ENCODE measurements around the gene CARS2. TPM values are rescaled to one million over a fixed set of nuclear protein-coding genes. Genes with fewer than 3 reads are reported as not detected.
"Not testable (repeated sequence)": the region's sequence is repeated elsewhere in the genome, so short reads cannot be mapped to it uniquely, and the experiment has no call there.

The CARS2 gene
- total RNA-seq, 4 donors from 2014 or later = 32.9 to 56.9 (median 40.2) TPM

DNA sequence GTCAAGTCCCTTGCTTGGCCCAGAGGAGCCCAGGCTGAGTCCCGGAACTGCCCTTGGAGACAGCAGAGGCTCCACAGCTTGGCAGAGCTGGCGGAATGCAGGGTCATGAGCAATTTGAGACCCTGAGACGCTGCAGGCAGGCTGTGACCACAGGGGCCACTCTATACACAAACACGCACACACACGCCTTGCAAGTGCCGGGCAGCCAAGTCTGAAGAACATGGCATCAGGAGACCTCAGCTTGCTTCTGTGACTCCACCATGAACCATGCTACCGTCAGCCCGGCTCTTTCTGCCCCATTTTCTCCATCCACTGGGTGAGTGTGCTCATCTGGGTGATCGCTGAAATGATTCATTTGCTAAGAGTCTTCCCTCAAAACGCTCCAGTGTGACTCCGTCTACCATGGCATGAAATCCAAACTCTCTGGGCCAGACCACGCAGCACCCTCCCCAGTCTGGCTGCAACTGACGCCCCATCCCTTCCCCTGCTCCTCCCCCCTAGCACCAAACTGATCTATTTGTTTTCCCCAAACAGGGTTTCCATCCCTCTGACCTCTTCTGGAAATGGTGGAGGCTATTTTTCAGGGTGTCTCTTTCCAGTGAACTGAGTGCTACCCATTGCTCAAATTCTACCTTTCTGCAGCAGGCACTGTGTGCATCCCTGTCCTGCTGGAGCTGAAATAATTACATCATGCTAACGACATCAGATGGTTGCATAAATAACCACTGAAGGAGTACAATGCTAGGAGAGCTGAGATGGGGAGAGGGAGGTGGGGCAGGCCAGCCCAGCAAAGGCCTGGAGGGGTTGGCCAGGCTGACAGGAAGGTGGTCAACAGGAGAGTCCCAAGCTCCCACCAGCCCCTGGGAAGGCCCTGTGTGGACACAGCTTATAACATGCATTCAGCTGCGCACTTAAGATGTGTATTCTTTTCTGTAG is 3.1 kb downstream of the CARS2 start:
- intact Hi-C loops (cut with DNase I) = no loop called here
- H3K9me3 ChIP-seq = no peaks in the 10 kb centered on the region
- no peaks in the 10 kb centered on the region for H3K27me3 ChIP-seq
- H3K27ac ChIP-seq (replicated peaks in 1 of 4) = no peak overlapping the region
- no peak for DNase-seq (ENCODE audit: extremely low spot score)
- peaks cover 28 to 49% (median 35%) of the 10 kb centered on the region in 4 donors for H3K36me3 ChIP-seq
- H3K4me1 ChIP-seq = peaks cover 15 to 55% (median 43%) of the 10 kb centered on the region in 4 donors
- 79% methylated on average over 15 of the region's 15 CpGs for WGBS
- no peak overlapping the region for H3K4me3 ChIP-seq
- TF ChIP-seq POLR2AphosphoS5 (IDR thresholded peaks at IDR 0.05) (no peak), POLR2A (IDR thresholded peaks at IDR 0.05; ENCODE audit: low read depth) (no peak), EP300 (IDR thresholded peaks at IDR 0.05) (no peak)
- TF ChIP-seq, protein P1, sequence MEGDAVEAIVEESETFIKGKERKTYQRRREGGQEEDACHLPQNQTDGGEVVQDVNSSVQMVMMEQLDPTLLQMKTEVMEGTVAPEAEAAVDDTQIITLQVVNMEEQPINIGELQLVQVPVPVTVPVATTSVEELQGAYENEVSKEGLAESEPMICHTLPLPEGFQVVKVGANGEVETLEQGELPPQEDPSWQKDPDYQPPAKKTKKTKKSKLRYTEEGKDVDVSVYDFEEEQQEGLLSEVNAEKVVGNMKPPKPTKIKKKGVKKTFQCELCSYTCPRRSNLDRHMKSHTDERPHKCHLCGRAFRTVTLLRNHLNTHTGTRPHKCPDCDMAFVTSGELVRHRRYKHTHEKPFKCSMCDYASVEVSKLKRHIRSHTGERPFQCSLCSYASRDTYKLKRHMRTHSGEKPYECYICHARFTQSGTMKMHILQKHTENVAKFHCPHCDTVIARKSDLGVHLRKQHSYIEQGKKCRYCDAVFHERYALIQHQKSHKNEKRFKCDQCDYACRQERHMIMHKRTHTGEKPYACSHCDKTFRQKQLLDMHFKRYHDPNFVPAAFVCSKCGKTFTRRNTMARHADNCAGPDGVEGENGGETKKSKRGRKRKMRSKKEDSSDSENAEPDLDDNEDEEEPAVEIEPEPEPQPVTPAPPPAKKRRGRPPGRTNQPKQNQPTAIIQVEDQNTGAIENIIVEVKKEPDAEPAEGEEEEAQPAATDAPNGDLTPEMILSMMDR (IDR thresholded peaks at IDR 0.05) = no peak

DNA sequence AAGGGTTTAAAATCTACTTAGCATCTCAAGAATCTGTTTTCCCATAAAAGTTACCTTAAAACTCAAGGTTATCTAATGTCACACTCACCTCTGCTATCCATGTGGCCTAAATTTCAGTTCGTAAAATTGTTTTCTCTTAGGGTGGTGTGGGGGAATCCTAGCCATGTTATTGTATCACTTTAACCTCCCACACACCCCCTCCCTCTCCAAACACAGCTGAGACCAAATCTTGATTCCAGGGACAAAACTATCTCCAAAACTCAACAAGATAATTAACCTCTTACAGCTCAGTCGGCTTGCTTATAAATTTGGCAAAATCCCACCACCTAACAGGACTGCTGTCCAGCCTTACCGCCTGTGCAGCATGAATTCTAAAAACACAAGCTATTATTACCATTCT is 3.8 kb downstream of the CARS2 start:
- no peak for DNase-seq (ENCODE audit: extremely low spot score)
- Histone ChIP-seq H3K27ac (replicated peaks in 1 of 4) (no peak overlapping the region), H3K27me3 (no peaks in the 10 kb centered on the region), H3K36me3 (peaks cover 28 to 56% (median 43%) of the 10 kb centered on the region in 4 donors), H3K4me1 (peaks cover 15 to 51% (median 41%) of the 10 kb centered on the region in 4 donors), H3K9me3 (no peaks in the 10 kb centered on the region), H3K4me3 (no peak overlapping the region)
- intact Hi-C loops (cut with DNase I) = no loop called here
- TF ChIP-seq POLR2A (IDR thresholded peaks at IDR 0.05; ENCODE audit: low read depth) (no peak), POLR2AphosphoS5 (IDR thresholded peaks at IDR 0.05) (no peak), EP300 (IDR thresholded peaks at IDR 0.05) (no peak)
- TF ChIP-seq, protein P1 (IDR thresholded peaks at IDR 0.05) = no peak
- WGBS = 34% methylated on average over 3 of the region's 3 CpGs

DNA sequence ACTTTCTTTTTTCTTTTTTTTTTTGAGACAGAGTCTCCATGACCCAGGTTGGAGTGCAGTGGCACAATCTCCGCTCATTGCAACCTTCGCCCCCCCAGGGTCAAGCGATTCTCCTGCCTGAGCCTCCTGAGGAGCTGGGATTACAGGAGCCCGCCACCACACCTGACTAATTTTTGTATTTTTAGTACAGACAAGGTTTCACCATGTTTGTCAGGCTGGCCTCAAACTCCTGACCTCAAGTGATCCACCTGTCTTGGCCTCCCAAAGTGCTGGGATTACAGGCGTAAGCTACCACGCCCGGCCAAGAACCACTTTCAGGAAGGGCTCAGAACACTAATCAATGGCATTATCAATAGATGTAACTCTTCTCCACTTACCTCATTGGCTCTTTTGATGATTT is 4.9 kb downstream of the CARS2 start:
- intact Hi-C loops (cut with DNase I) = not testable (repeated sequence)
- WGBS = 97% methylated on average over 7 of the region's 7 CpGs
- H3K36me3 ChIP-seq = peaks cover 28 to 64% (median 51%) of the 10 kb centered on the region in 4 donors

DNA sequence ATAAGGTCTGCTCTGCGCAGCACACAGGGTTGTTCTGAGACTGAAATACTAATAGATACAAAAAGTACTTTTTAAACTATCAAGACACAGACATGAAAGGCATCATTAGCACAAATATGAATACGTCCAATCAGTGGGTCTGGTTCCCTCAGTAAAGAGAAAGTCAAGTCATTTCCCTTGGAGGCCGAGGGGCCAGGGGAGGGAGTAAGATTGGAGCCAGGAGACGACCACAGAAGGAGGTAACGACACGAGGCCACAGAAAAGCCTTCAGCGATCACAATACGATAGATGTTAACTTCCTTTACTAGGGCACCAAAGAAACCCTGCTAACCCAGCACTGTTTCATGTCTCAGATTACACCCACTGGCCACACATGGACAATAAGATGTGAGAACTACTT is 5.3 kb downstream of the CARS2 start:
- Histone ChIP-seq H3K27me3 (no peaks in the 10 kb centered on the region), H3K4me1 (peaks cover 15 to 42% (median 32%) of the 10 kb centered on the region in 4 donors), H3K4me3 (no peak overlapping the region), H3K9me3 (no peaks in the 10 kb centered on the region), H3K36me3 (peaks cover 28 to 67% (median 53%) of the 10 kb centered on the region in 4 donors), H3K27ac (replicated peaks in 1 of 4) (no peak overlapping the region)
- TF ChIP-seq POLR2A (IDR thresholded peaks at IDR 0.05; ENCODE audit: low read depth) = no peak
- TF ChIP-seq POLR2AphosphoS5 (IDR thresholded peaks at IDR 0.05) = no peak
- no peak for TF ChIP-seq EP300 (IDR thresholded peaks at IDR 0.05)
- TF ChIP-seq, protein P1 (IDR thresholded peaks at IDR 0.05) = no peak
- no peak for DNase-seq (ENCODE audit: extremely low spot score)
- intact Hi-C loops (cut with DNase I) = no loop called here
- WGBS = 83% methylated on average over 8 of the region's 8 CpGs

More for the DNA sequence above, 4.9 kb downstream of the CARS2 start:
- H3K4me3 ChIP-seq; H3K27me3 ChIP-seq; DNase-seq (ENCODE audit: extremely low spot score); H3K27ac ChIP-seq (replicated peaks in 1 of 4); H3K9me3 ChIP-seq: not testable (repeated sequence)
- peaks cover 15 to 42% (median 32%) of the 10 kb centered on the region in 4 donors for H3K4me1 ChIP-seq

DNA sequence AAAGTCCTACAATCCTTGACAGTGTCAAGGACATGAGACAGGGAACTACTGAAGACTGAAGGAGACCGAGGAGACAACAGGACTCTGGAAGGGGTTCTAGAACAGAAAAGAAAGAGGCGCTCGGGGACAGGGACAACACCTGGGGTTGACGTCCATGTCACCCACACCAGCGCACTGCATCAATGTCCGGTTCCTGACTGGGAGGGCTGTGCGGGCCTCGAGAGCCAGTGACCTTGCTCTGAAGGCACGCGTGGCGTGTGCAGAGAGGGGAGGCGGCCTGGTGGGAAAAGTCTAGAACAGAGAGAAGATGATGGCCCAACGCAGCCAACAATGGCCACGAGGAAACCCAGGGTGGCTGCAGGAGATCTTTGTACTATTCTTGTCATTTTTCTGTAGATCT is 5.7 kb downstream of the CARS2 start:
- peaks cover 13 to 39% (median 29%) of the 10 kb centered on the region in 4 donors for H3K4me1 ChIP-seq
- DNase-seq (ENCODE audit: extremely low spot score) = no peak
- no peak overlapping the region for H3K4me3 ChIP-seq
- intact Hi-C loops (cut with DNase I) = no loop called here
- TF ChIP-seq EP300 (IDR thresholded peaks at IDR 0.05) (no peak), POLR2AphosphoS5 (IDR thresholded peaks at IDR 0.05) (no peak), POLR2A (IDR thresholded peaks at IDR 0.05; ENCODE audit: low read depth) (no peak)
- TF ChIP-seq, protein P1 (IDR thresholded peaks at IDR 0.05) = no peak
- peaks cover 28 to 71% (median 53%) of the 10 kb centered on the region in 4 donors for H3K36me3 ChIP-seq
- 98% methylated on average over 14 of the region's 14 CpGs for WGBS
- no peak overlapping the region for H3K27ac ChIP-seq (replicated peaks in 1 of 4)
- H3K9me3 ChIP-seq = no peaks in the 10 kb centered on the region
- no peaks in the 10 kb centered on the region for H3K27me3 ChIP-seq

All from esophagus muscularis mucosa (tissue), 4 donors.